Gastroesophageal sphincter (tissue), 3 donors: ENCODE data around the gene PARD3.

ENCODE experiments used
- EP300 ChIP-seq: sonication (generic); formaldehyde crosslinking; IDR thresholded peaks from one replicate; pipeline ENCODE4 v1.6.1; 2017; ENCODE audit warnings: antibody characterized with exemption, mild to moderate bottlenecking
- POLR2A ChIP-seq, 2 donors: fragments of 450-650 bp; IDR thresholded peaks; one replicate each; pipeline ENCODE4 v1.6.1; 2017; ENCODE audit warnings: antibody characterized with exemption in 2 of 2, mild to moderate bottlenecking in 2 of 2, moderate library complexity in 1 of 2
- POLR2AphosphoS5 ChIP-seq: sonication (generic); formaldehyde crosslinking; IDR thresholded peaks from one replicate; pipeline ENCODE4 v1.6.1; 2017; ENCODE audit warnings: antibody characterized with exemption
- TF ChIP-seq, protein P1 (sequence below), 4 experiments: fragments of 200-600 bp in 2 of 4; fragments of 450-650 bp in 2 of 4; sonication (generic) in 1 of 4; IDR thresholded peaks; one replicate each; pipeline ENCODE4 v1.5.1; 2017 to 2019; ENCODE audit warnings: antibody characterized with exemption in 4 of 4, mild to moderate bottlenecking in 2 of 4, moderate library complexity in 2 of 4

DNA sequence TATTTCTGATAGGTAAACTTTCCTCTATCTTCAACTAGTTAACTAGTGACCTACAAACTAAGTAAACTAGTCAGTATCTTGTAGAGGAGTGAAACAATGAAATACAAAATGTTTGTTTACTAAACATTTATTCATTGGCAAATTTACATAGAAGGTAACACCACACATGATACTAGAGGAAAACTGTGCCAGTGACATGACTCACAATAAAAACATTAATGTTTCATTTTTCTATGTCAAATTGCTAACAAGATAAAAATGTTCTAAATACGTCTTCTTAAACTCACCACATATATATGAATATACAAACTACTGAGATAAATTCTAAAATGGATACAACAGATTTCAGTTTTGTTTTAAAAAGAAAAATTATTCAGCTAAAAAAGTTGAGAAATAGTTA, 471.3 kb downstream of the PARD3 start:
- TF ChIP-seq POLR2A (IDR thresholded peaks at IDR 0.05) (no peak), POLR2AphosphoS5 (no peak), EP300 (no peak)
- TF ChIP-seq, protein P1, sequence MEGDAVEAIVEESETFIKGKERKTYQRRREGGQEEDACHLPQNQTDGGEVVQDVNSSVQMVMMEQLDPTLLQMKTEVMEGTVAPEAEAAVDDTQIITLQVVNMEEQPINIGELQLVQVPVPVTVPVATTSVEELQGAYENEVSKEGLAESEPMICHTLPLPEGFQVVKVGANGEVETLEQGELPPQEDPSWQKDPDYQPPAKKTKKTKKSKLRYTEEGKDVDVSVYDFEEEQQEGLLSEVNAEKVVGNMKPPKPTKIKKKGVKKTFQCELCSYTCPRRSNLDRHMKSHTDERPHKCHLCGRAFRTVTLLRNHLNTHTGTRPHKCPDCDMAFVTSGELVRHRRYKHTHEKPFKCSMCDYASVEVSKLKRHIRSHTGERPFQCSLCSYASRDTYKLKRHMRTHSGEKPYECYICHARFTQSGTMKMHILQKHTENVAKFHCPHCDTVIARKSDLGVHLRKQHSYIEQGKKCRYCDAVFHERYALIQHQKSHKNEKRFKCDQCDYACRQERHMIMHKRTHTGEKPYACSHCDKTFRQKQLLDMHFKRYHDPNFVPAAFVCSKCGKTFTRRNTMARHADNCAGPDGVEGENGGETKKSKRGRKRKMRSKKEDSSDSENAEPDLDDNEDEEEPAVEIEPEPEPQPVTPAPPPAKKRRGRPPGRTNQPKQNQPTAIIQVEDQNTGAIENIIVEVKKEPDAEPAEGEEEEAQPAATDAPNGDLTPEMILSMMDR (IDR thresholded peaks at IDR 0.05), result no peak
